GM12865 (cell line): Measurements from ENCODE around the gene LATS2.

ENCODE experiments used
- DNase-seq: peaks from one replicate; pipeline ENCODE4 v3.0.0; 2010; ENCODE audit warnings: low read depth
- H3K4me3 ChIP-seq: 2 replicates; pipeline ENCODE4 v1.5.1; 2011; ENCODE audit warnings: mild to moderate bottlenecking, low read depth, low read length, control low read depth
- TF ChIP-seq, protein P1 (sequence below): IDR thresholded peaks from 2 replicates; pipeline ENCODE4 v1.5.1; 2011; ENCODE audit warnings: low read length, control low read depth, low read depth, inconsistent platforms; ENCODE audit not compliant: insufficient read depth; ENCODE audit errors: missing control alignments

The LATS2 gene

DNA sequence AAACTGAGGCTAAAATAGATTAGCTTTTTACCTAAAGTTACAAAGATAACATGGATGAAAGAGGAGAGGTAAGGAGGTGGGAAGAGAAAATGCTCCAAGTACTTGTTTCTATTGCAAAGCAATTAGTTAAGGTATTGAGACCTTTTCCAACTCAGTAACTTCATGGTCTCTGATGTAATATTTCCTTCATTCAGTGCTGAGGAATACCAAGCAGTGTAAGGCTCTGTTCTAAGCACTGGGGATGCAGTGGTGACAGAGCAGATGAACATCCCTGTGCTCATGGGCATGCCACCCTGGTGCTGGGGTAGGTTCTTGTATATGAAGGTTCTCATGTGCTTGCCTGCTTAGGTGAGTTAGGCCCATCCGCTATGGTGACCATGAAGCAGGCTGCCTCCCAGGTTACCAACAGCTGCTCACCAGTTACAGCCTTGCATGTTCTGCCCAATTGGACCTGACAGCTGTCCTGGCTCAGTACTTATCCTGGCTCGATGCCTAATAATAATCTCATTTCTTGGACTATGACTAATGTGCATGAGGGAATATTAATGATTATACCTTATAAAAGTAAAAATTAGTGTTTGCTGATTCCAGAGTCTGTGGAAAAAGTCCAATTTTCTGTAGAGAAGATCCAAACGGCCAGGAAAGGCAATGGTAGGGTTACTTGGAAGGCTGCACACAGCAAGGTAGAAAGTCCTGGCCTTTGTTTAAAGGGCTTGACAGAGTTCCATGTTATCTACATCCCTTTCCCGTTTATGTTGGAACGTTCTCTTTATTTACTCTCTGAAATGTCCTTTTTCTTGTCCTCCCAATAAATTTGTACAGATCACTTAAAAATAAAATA, 48.3 kb downstream of the LATS2 start:
- H3K4me3 ChIP-seq, result no peak overlapping the region
- no peak for DNase-seq
- TF ChIP-seq, protein P1, sequence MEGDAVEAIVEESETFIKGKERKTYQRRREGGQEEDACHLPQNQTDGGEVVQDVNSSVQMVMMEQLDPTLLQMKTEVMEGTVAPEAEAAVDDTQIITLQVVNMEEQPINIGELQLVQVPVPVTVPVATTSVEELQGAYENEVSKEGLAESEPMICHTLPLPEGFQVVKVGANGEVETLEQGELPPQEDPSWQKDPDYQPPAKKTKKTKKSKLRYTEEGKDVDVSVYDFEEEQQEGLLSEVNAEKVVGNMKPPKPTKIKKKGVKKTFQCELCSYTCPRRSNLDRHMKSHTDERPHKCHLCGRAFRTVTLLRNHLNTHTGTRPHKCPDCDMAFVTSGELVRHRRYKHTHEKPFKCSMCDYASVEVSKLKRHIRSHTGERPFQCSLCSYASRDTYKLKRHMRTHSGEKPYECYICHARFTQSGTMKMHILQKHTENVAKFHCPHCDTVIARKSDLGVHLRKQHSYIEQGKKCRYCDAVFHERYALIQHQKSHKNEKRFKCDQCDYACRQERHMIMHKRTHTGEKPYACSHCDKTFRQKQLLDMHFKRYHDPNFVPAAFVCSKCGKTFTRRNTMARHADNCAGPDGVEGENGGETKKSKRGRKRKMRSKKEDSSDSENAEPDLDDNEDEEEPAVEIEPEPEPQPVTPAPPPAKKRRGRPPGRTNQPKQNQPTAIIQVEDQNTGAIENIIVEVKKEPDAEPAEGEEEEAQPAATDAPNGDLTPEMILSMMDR, result no peak

DNA sequence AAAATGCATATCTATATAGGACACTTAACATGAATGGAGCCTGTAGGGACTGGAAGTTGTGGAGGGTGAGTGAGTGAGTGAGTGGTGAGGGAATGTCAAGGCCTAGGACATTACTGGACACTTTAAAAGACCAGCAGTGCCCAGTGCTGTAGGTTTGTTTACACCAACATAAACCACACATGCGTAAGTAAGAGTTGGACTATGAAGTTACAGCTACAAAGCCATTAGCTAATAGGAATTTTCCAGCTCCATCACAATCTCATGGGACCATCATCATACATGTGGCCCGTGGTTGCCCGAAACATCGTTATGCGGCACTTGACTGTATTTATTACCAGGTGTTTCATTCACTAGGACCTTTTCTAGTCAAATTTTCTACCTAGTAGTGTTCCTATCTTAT, 49.2 kb downstream of the LATS2 start:
- no peak for DNase-seq
- TF ChIP-seq, protein P1, result no peak
- H3K4me3 ChIP-seq, result no peak overlapping the region

DNA sequence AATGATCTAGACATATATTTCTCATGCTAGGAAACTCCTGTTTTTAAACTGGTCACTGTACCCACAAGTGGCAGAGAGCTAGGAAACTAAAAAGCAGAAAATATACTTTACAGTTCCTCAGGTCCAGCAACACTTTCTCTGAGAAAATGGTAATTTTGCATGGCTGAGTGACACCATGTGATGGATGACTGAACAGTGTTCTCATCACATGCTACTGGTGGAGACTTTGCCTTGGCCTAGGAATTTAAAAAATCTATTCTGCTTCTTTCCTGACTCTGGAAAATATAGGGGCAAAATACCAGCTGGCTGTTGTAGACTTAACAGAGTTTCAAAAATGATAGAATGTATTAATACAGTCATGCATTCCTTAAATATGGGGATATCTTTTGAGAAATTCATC, 50.0 kb downstream of the LATS2 start:
- TF ChIP-seq, protein P1, result no peak
- no peak overlapping the region for H3K4me3 ChIP-seq
- no peak for DNase-seq

DNA sequence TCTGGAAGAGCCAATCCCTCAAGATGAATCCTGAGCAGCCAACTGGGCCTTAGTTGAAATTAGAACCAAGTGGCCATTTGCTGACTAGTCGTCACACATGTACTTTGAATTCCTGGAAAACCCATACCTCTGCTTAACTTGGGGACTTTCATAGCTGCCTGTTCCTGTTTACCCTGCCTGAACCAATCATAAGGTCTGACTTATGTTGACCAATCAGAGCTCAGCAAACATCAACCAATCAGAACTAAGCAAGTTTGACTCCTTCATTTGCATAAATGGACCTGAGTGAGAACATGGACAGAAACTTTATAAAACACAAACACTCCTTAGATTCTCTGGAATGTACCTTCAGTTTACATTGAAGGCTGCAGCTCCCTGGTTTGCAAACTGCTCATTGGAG, 50.8 kb downstream of the LATS2 start:
- peak; percentile 30 for DNase-seq
- H3K4me3 ChIP-seq, result no peak overlapping the region
- TF ChIP-seq, protein P1, result no peak

DNA sequence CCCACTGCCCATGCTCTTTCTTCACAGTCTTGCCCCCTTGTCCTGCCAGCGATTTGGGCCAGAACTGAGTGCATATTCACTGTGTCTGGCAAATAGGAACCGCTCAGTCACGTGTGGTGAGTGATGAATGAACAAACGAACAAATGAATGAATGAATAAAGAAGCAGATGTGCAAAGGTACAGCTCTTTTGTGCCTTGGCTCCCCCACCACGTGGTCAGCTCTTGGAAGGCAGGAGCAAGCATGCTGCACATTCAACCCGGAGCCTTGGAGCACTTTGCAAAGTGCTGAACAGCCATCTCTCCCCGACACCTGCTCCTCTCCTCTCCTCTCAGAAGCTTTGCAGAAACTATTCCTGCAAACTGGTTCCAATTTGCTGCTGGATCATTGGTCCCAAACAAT, 52.4 kb downstream of the LATS2 start:
- no peak overlapping the region for H3K4me3 ChIP-seq
- no peak for DNase-seq
- TF ChIP-seq, protein P1, result no peak

DNA sequence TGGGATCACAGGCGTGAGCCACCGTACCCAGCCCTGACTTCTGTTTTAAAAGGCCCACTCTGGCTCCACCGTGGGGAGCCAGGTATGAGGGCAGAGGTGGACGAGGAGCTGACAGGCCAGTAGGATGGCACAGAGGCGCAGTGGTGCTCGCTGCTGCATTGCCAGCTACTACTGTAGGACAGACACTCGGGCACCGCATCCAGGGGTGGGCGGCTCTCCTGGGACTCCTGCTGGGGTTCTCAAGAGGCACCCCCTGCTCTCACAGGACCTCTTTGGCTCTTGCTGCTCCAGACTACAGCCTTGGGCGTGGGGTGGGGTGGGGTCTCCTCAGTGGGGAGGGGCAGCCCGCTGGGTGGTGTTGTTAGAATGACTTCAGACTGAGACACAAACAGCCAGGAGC, 53.4 kb downstream of the LATS2 start:
- TF ChIP-seq, protein P1, result no peak
- no peak overlapping the region for H3K4me3 ChIP-seq
- no peak for DNase-seq

DNA sequence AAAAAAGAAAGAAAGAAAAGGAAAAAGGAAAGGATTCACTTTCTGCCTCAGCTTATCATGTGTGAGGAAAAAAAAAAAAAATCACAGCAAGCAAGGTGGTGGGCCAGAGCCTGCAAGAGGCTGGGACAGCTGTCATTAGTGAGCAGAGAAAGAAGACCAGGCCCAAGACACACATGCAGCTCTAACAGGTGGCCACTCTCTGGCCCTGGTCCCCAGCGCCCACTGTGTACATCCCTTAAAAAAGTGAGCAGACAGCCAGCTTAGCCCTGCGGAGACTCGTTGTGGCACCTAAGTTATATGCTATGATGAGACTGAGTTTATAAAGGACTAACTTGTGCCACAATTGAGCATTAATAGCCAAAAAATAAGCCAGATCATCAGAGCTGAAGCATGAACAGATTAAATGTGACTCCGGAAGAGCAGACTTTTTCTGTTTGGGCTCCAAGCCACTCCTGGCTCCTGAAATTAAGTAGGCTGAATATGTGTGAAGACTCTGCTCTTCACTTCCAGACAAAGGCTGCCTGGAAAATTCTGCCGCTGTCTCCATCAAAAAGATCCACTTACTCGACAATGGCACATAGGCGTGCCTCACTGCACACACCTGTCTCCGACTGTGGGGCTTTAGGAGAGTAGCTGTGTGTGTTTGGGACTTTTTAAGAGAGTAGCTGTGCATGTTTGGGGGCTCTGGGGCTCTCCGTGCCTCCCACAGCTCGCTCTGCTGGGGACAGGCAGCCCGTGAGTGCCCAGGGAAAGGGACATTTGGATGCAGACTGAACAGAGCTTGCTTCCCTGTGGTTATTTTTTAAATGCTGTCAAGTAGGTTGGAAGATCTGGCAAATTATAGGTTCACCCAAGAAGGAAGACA, 55.0 kb downstream of the LATS2 start:
- TF ChIP-seq, protein P1, result no peak
- H3K4me3 ChIP-seq, result no peak overlapping the region
- DNase-seq, result no peak
